HG03520 (cell line): ENCODE results near the gene HECTD4.
"Not testable (repeated sequence)": the region's sequence is repeated elsewhere in the genome, so short reads cannot be mapped to it uniquely, and the experiment has no call there.

Experiments used
- ATAC-seq: cut with Tn5 transposase; IDR thresholded peaks from one replicate; pipeline ENCODE4 v1.9.1; 2021; ENCODE audit warnings: mild to moderate bottlenecking, moderate library complexity; ENCODE audit not compliant: unreplicated experiment

The HECTD4 gene

DNA sequence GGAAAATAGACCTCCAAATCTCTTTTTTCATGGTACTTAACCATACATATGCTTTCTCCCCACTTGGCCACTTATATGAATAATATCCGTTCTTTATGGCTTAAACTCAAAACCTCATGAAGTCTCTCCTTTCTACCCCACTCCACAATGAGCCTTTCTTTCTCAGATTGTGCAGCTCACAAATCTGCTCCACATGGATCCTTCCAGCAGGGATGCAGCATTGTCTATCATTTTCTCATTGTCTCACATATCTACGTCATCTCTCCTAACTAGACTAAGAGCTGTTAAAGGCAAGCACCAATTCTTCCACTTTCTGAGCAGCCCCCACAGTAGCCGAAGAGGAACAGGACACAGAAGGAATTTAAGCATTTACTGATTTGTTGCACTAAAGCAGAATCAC lies 106.4 kb downstream of the HECTD4 start:
- no peak for ATAC-seq

DNA sequence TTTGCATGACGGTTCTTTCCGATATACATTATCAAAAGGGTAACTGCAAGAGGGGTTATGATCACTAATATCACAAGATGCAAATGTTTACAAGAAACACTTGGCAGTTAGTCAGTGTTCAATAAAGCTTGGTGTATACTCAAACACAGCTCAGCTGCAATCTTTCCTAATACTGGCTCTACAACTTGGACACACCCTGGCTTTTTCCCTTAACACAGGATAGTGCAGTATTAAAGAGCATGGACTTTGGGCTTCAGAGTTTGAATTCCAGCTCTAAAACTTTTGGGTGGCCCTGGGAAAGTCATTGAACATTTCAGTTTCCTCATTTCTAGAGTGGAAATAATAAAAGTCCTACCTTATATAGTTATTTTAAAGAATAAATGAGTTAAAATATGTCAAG lies 107.0 kb downstream of the HECTD4 start:
- ATAC-seq, result no peak

DNA sequence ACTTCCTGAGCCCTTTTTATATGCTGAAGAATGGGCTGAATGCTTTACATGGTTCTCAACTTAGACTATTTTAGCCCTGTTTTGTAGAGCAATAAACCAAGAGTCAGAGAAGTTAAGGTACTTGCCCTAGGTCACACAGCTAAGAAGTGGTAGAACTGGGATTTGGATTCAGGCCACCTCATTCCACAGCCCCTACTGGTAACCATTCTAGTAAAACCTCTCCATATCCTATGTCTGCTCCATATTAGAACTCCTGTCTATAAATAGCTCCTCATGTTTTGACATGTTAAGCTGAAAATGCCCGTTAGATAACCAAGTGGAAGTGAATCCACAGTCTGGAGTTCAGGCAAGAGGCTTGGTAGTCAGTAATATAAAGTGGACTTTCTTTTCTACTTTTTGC lies 111.6 kb downstream of the HECTD4 start:
- ATAC-seq, result no peak

GRCh38 chr12:112266473-112266872 lies 115.8 kb downstream of the HECTD4 start:
- no peak for ATAC-seq

DNA sequence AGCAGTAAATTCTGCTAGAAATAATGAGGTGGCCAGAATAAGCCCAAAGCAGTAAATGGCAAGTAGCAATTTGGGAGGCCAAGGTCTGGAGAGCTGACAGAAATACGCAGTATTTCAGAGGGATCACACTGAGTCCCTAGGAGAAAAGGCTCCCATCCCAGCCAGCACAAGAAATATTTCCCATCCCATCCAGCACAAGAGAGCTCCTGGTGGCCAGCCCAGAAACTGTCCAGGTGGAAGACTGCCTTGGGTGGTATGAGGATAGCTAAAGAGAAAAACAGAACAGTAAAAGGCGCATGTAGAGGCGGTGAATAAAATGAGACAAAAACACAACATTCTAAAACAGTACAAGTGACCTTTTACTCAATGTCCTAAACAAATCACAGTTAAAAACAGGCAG lies 120.7 kb downstream of the HECTD4 start:
- no peak for ATAC-seq

DNA sequence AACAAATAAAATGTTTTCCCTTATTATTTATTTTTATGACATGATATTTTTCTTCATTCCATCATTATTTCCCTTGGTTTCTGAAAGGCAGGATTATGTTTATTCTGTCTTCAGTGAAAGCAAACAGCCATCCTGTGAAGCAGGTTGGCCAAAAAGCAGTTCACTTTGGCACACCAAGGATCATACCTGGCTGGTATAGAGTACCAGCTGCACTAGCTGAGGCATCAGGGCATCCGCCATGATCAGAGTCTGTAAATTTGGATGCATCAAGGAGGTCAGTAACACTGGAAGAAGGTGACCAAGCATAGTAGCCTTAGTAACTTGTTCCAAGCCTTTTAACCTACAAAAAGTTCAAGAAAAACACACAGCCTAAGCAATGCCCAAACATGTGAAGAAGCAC lies 123.3 kb downstream of the HECTD4 start:
- no peak for ATAC-seq

- ATAC-seq, result no peak
These were observed 125.5 kb downstream of the HECTD4 start for GRCh38 chr12:112256780-112257179.

DNA sequence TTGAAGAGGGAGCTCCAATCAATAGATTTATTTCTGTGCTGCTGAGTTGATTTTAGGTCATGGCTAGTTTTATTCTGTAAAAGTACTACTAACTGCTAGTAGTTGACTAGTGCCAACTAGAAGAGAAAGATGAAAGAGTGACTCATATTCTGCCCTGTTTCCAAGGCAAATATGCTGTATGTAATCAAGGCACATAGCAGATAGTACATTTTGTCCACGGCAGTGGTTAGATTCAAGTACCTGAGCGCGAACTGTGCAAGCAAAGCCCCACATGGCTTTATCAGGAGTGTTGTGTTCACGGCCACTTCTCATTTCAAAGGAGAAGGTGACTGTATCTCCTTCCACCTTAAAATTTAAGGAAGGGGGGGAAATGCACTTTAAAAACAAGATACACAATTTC lies 130.0 kb downstream of the HECTD4 start:
- no peak for ATAC-seq

GRCh38 chr12:112244902-112245301 lies 137.3 kb downstream of the HECTD4 start:
- not testable (repeated sequence) for ATAC-seq

DNA sequence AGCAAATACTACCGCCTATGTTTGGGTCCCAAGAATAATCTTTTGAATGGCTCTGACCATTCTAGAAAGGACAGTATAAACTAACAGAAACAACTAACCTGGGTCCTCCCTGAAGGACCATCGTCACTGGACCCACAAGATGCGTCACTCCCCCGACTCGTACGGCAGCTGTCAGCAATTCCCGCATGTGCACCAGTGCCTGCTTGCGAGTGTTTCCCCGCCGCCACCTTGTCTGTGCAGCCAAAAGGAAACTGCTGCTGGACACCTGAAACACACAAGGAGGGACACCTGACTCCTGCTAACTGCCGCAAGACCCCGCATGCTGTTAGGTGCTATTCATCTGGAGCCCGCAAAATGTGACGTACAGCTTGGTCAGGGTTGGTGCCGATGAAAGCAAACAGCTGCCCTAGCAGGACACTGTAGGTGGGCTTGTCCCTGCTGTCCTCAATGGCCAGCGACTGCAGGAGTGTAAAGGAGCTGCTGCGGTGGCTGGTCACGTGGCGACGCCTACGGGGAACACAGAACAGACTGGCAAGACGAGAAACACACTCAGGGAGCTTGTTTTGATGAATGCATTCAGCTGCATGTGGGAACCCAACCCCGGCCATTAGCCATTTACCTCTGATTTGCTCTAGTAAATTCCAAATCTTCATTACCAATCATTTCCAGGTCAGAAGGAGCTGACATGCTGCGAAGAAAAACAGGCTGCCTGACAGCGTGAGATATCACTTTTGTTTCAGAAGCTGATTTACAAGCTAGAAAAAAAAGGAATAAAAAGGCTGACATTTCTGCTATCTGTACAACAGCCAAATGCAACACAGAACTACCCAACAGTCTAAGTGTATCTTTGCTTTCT lies 138.7 kb downstream of the HECTD4 start:
- no peak for ATAC-seq

DNA sequence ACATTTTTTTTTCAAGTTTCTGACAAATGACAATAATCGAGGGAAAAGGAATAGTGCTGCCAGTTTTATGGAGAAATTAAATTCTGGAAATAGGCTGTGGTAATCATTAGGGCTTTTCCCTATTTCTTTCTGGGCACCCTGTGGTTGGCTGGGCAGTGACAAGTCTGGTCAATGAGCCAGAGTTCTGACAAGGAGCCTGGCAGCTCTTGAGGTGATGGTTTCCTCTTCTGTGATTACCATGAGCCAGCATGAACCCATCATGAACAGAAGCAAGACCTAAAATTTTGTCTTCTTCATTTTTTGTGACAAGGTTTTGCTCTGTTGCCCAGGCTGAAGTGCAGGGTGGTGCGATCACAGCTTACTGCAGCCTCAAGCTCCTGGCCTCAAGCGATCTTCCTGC lies 141.1 kb downstream of the HECTD4 start:
- no peak for ATAC-seq

GRCh38 chr12:112239881-112240280 lies 142.3 kb downstream of the HECTD4 start:
- ATAC-seq, result no peak

- no peak for ATAC-seq
These were observed 143.2 kb downstream of the HECTD4 start for GRCh38 chr12:112239020-112239419.

DNA sequence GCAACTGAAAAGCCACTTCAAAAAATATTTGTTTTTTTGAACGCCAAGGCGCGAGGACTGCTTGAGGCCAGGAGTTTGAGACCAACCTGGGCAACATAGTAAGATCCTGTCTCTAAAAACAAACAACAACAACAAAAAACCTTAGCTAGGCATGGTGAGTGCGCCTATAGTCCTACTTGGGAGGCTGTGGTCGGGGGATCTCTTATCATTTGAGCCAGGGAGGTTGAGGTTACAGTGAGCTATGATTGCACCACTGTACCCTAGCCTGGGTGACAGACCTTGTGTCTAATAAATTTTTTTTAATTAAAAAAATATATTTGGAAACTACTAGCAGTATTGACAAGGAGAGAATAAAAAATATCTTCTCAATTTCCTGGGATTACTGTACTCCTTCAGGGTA lies 143.8 kb downstream of the HECTD4 start:
- ATAC-seq, result no peak

GRCh38 chr12:112236786-112237185 lies 145.4 kb downstream of the HECTD4 start:
- no peak for ATAC-seq

DNA sequence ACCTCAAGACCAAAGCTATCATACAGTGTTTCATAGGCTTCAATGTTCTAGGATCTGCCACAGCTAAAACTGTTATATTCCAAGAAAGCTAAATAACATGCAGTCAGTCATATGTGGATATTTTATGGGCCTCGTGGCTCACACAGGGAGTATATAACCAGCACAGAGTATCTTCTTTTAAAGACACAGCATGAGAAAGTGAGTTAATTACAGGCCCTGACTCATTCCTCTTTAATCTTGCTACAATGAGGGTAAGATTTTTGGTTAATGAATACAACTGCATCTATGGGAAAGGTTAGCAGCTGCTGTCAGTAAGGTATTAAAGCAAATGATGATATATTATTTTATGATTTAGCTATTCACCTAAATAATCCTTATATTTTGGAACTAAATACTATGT lies 145.8 kb downstream of the HECTD4 start:
- ATAC-seq, result no peak

GRCh38 chr12:112234303-112234702 lies 147.9 kb downstream of the HECTD4 start:
- ATAC-seq, result no peak

DNA sequence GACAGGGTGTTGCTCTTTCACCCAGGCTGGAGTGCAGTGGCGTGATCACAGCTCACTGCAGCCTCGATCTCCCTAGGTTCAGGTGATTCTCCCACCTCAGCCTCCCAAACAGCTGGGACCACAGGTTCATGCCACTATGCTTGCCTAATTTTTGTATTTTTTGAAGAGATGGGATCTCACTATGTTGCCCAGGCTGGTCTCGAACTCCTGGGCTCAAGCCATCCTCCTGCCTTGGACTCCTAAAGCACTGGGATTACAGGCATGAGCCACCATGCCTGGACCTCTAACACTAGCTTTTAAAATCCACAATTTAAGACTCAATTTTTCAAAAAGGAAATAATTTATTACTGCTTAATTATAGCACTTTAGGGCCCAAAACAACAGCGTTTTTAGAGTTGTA lies 149.0 kb downstream of the HECTD4 start:
- ATAC-seq, result no peak

GRCh38 chr12:112230136-112230535 lies 152.1 kb downstream of the HECTD4 start:
- ATAC-seq, result no peak

GRCh38 chr12:112226768-112227167 lies 155.5 kb downstream of the HECTD4 start:
- no peak for ATAC-seq

- not testable (repeated sequence) for ATAC-seq
These were observed 161.6 kb downstream of the HECTD4 start for GRCh38 chr12:112220628-112221027.

GRCh38 chr12:112219195-112219594 lies 163.0 kb downstream of the HECTD4 start:
- no peak for ATAC-seq

- no peak for ATAC-seq
These were observed 164.1 kb downstream of the HECTD4 start for GRCh38 chr12:112218150-112218549.
